Measurements from ENCODE around the gene CNGB1.

- TF ChIP-seq CTCF (conservative IDR thresholded peaks at IDR 0.05 in 1 of 2, IDR thresholded peaks at IDR 0.05 in 1 of 2; ENCODE audit: extremely low read depth in 1 of 2, insufficient read depth in 1 of 2, low read depth in 1 of 2, low read length in 2 of 2) (no peak), EZH2 (IDR thresholded peaks at IDR 0.05; ENCODE audit: borderline replicate concordance, low read length) (no peak)
These were observed 80.8 kb downstream of the CNGB1 start for GRCh38 chr16:57889960-57890751.

Measured in mammary epithelial cell (primary cell).